ENCODE measurements around the gene PCBP3.

The PCBP3 gene

GRCh38 chr21:45826676-45827301 is 183.3 kb downstream of the PCBP3 start:
- DNase-seq (ENCODE audit: extremely low spot score) = no peak
- POLR2A ChIA-PET = no interaction called here

GRCh38 chr21:45827302-45827692 is 183.8 kb downstream of the PCBP3 start:
- DNase-seq (ENCODE audit: extremely low spot score) = no peak
- CTCF ChIA-PET = no interaction called here
- POLR2A ChIA-PET = no interaction called here
- TF ChIP-seq CTCF (IDR thresholded peaks at IDR 0.05; ENCODE audit: control extremely low read depth, extremely low read depth, low read depth, missing control alignments) = no peak

More at GRCh38 chr21:45826676-45827301, 183.3 kb downstream of the PCBP3 start:
- CTCF ChIA-PET = no interaction called here
- no peak for TF ChIP-seq CTCF (IDR thresholded peaks at IDR 0.05; ENCODE audit: control extremely low read depth, extremely low read depth, low read depth, missing control alignments)

GRCh38 chr21:45827881-45828579 is 184.5 kb downstream of the PCBP3 start:
- no peak for TF ChIP-seq CTCF (IDR thresholded peaks at IDR 0.05; ENCODE audit: control extremely low read depth, extremely low read depth, low read depth, missing control alignments)
- no peak for DNase-seq (ENCODE audit: extremely low spot score)
- ChIA-PET POLR2A (no interaction called here), CTCF (interaction anchor here (1.6 kb wide), 1 partner anchor 687 kb away, joined by 5 read pairs; no protein-coding TSS in a partner anchor)

- no peak for DNase-seq (ENCODE audit: extremely low spot score)
- CTCF ChIA-PET = interaction anchor here (0.9 to 1.6 kb wide), 4 partner anchors 8 to 688 kb away, joined by 3 to 8 read pairs (median 4); no protein-coding TSS in a partner anchor
- POLR2A ChIA-PET = no interaction called here
- TF ChIP-seq CTCF (IDR thresholded peaks at IDR 0.05; ENCODE audit: control extremely low read depth, extremely low read depth, low read depth, missing control alignments) = no peak
These were observed 185.3 kb downstream of the PCBP3 start for GRCh38 chr21:45828580-45829570.

GRCh38 chr21:45829668-45830067 is 186.1 kb downstream of the PCBP3 start:
- DNase-seq (ENCODE audit: extremely low spot score) = no peak
- TF ChIP-seq CTCF (IDR thresholded peaks at IDR 0.05; ENCODE audit: control extremely low read depth, extremely low read depth, low read depth, missing control alignments) = no peak
- ChIA-PET POLR2A (no interaction called here), CTCF (interaction anchor here (0.9 to 1.6 kb wide), 4 partner anchors 9 to 689 kb away, joined by 3 to 8 read pairs (median 4); no protein-coding TSS in a partner anchor)

GRCh38 chr21:45830221-45830640 is 186.7 kb downstream of the PCBP3 start:
- no peak for TF ChIP-seq CTCF (IDR thresholded peaks at IDR 0.05; ENCODE audit: control extremely low read depth, extremely low read depth, low read depth, missing control alignments)
- ChIA-PET POLR2A (no interaction called here), CTCF (interaction anchor here (0.6 to 1.6 kb wide), 4 partner anchors 9 to 57 kb away, joined by 3 to 4 read pairs (median 3); no protein-coding TSS in a partner anchor)
- no peak for DNase-seq (ENCODE audit: extremely low spot score)
